ENCODE data around the gene TINCR. TPM values are rescaled to one million over a fixed set of nuclear protein-coding genes. Genes with fewer than 3 reads are reported as not detected.

TINCR gene
- total RNA-seq, 2 experiments from 2014 or later, result 0.60 to 1.2 TPM

GRCh38 chr19:5559804-5560133 lies 8.0 kb downstream of the TINCR start:
- Histone ChIP-seq H4K20me1 (ENCODE audit: insufficient read depth, low read length) (no peaks in the 10 kb centered on the region), H3K27ac (ENCODE audit: low read depth, low read length, poor library complexity, severe bottlenecking) (no peak overlapping the region), H2AFZ (ENCODE audit: low read length) (no peak overlapping the region), H3K36me3 (ENCODE audit: insufficient read depth, low read length) (no peaks in the 10 kb centered on the region), H3K9me3 (ENCODE audit: low read length) (no peaks in the 10 kb centered on the region), H3K4me2 (ENCODE audit: low read length) (no peak overlapping the region), H3K4me1 (ENCODE audit: insufficient read depth, low read length, poor library complexity, severe bottlenecking) (no peaks in the 10 kb centered on the region), H3K9me2 (ENCODE audit: insufficient read depth, low read length) (no peaks in the 10 kb centered on the region), H3K4me3 (ENCODE audit: low read depth, low read length, poor library complexity, severe bottlenecking) (no peak overlapping the region), H3K79me2 (ENCODE audit: insufficient read depth, low read depth, low read length) (no peaks in the 10 kb centered on the region)
- ChIA-PET CTCF (ENCODE audit: unreplicated experiment) (no interaction called here), POLR2A (no interaction called here)
- intact Hi-C loops (cut with micrococcal nuclease; ENCODE audit: unreplicated experiment), result no loop called here
- BruUV-seq (replicated peaks), result no TSS peak
- no peak for TF ChIP-seq CTCF (conservative IDR thresholded peaks at IDR 0.05; ENCODE audit: low read length)
- no peak for TF ChIP-seq EZH2phosphoT487 (IDR thresholded peaks at IDR 0.05; ENCODE audit: borderline replicate concordance, low read depth, low read length)
- DNase-seq (ENCODE audit: low spot score), result no peak

- H2AFZ ChIP-seq (ENCODE audit: low read length), result no peak overlapping the region
- no peak overlapping the region for H3K4me3 ChIP-seq (ENCODE audit: low read depth, low read length, poor library complexity, severe bottlenecking)
- DNase-seq (ENCODE audit: low spot score), result no peak
- intact Hi-C loops (cut with micrococcal nuclease; ENCODE audit: unreplicated experiment), result no loop called here
- POLR2A ChIA-PET, result no interaction called here
- H3K4me1 ChIP-seq (ENCODE audit: insufficient read depth, low read length, poor library complexity, severe bottlenecking), result no peaks in the 10 kb centered on the region
- H4K20me1 ChIP-seq (ENCODE audit: insufficient read depth, low read length), result no peaks in the 10 kb centered on the region
- TF ChIP-seq EZH2phosphoT487 (IDR thresholded peaks at IDR 0.05; ENCODE audit: borderline replicate concordance, low read depth, low read length) (no peak), CTCF (conservative IDR thresholded peaks at IDR 0.05; ENCODE audit: low read length) (no peak)
- no peak overlapping the region for H3K27ac ChIP-seq (ENCODE audit: low read depth, low read length, poor library complexity, severe bottlenecking)
- H3K4me2 ChIP-seq (ENCODE audit: low read length), result no peak overlapping the region
- H3K36me3 ChIP-seq (ENCODE audit: insufficient read depth, low read length), result no peaks in the 10 kb centered on the region
- CTCF ChIA-PET (ENCODE audit: unreplicated experiment), result no interaction called here
- BruUV-seq (replicated peaks), result no TSS peak
- H3K9me3 ChIP-seq (ENCODE audit: low read length), result no peaks in the 10 kb centered on the region
- no peaks in the 10 kb centered on the region for H3K79me2 ChIP-seq (ENCODE audit: insufficient read depth, low read depth, low read length)
- H3K9me2 ChIP-seq (ENCODE audit: insufficient read depth, low read length), result no peaks in the 10 kb centered on the region
These were observed 9.6 kb downstream of the TINCR start for GRCh38 chr19:5558101-5558621.

GRCh38 chr19:5557691-5558090 lies 10.1 kb downstream of the TINCR start:
- intact Hi-C loops (cut with micrococcal nuclease; ENCODE audit: unreplicated experiment), result no loop called here
- Histone ChIP-seq H3K9me3 (ENCODE audit: low read length) (no peaks in the 10 kb centered on the region), H3K79me2 (ENCODE audit: insufficient read depth, low read depth, low read length) (no peaks in the 10 kb centered on the region), H3K4me2 (ENCODE audit: low read length) (no peak overlapping the region), H3K4me1 (ENCODE audit: insufficient read depth, low read length, poor library complexity, severe bottlenecking) (no peaks in the 10 kb centered on the region), H4K20me1 (ENCODE audit: insufficient read depth, low read length) (no peaks in the 10 kb centered on the region), H2AFZ (ENCODE audit: low read length) (no peak overlapping the region), H3K4me3 (ENCODE audit: low read depth, low read length, poor library complexity, severe bottlenecking) (no peak overlapping the region), H3K9me2 (ENCODE audit: insufficient read depth, low read length) (no peaks in the 10 kb centered on the region), H3K36me3 (ENCODE audit: insufficient read depth, low read length) (no peaks in the 10 kb centered on the region), H3K27ac (ENCODE audit: low read depth, low read length, poor library complexity, severe bottlenecking) (no peak overlapping the region)
- no peak for DNase-seq (ENCODE audit: low spot score)
- POLR2A ChIA-PET, result no interaction called here
- TF ChIP-seq EZH2phosphoT487 (IDR thresholded peaks at IDR 0.05; ENCODE audit: borderline replicate concordance, low read depth, low read length) (no peak), CTCF (conservative IDR thresholded peaks at IDR 0.05; ENCODE audit: low read length) (no peak)
- CTCF ChIA-PET (ENCODE audit: unreplicated experiment), result no interaction called here
- no TSS peak for BruUV-seq (replicated peaks)

Data from OCI-LY7 (cell line).